ENCODE measurements around the gene EFTUD2. TPM values are rescaled to one million over a fixed set of nuclear protein-coding genes. Genes with fewer than 3 reads are reported as not detected.
A peak's percentile ranks its signal among the peaks of the same experiment; 100 is the strongest.

EFTUD2 gene
- total RNA-seq, 1 donor from 2014 or later, result 79.3 TPM

GRCh38 chr17:44872131-44872768 is 27.0 kb downstream of the EFTUD2 start:
- peak overlapping the region; percentile 22 for H3K27ac ChIP-seq (ENCODE audit: low read depth, low read length)
- H3K9ac ChIP-seq (ENCODE audit: low read depth in 1 of 3, low read length in 3 of 3), result peak overlapping the region in 1 of 3 donors; percentile 9
- peaks cover 14 to 60% (median 46%) of the 10 kb centered on the region in 3 donors for H3K36me3 ChIP-seq (ENCODE audit: control insufficient read depth in 3 of 3, insufficient read depth in 3 of 3, low read length in 3 of 3)
- H3K4me3 ChIP-seq (ENCODE audit: low read length in 3 of 3), result no peak overlapping the region
- H3K27me3 ChIP-seq (ENCODE audit: control insufficient read depth in 3 of 3, insufficient read depth in 3 of 3, low read length in 3 of 3), result no peaks in the 10 kb centered on the region
- H3K9me3 ChIP-seq (ENCODE audit: control insufficient read depth in 3 of 3, low read length in 3 of 3), result no peaks in the 10 kb centered on the region
- peaks cover 14 to 20% (median 14%) of the 10 kb centered on the region in 3 donors for H3K4me1 ChIP-seq (ENCODE audit: control insufficient read depth in 3 of 3, insufficient read depth in 3 of 3, low read length in 3 of 3)

GRCh38 chr17:44871556-44871955 is 27.7 kb downstream of the EFTUD2 start:
- Histone ChIP-seq H3K27me3 (ENCODE audit: control insufficient read depth in 3 of 3, insufficient read depth in 3 of 3, low read length in 3 of 3) (no peaks in the 10 kb centered on the region), H3K36me3 (ENCODE audit: control insufficient read depth in 3 of 3, insufficient read depth in 3 of 3, low read length in 3 of 3) (peaks cover 11 to 60% (median 49%) of the 10 kb centered on the region in 3 donors), H3K9ac (ENCODE audit: low read depth in 1 of 3, low read length in 3 of 3) (no peak overlapping the region), H3K27ac (ENCODE audit: low read depth, low read length) (no peak overlapping the region), H3K4me3 (ENCODE audit: low read length in 3 of 3) (no peak overlapping the region), H3K9me3 (ENCODE audit: control insufficient read depth in 3 of 3, low read length in 3 of 3) (no peaks in the 10 kb centered on the region), H3K4me1 (ENCODE audit: control insufficient read depth in 3 of 3, insufficient read depth in 3 of 3, low read length in 3 of 3) (peaks cover 14 to 20% (median 14%) of the 10 kb centered on the region in 3 donors)

GRCh38 chr17:44867841-44868240 is 31.4 kb downstream of the EFTUD2 start:
- Histone ChIP-seq H3K27ac (ENCODE audit: low read depth, low read length) (no peak overlapping the region), H3K36me3 (ENCODE audit: control insufficient read depth in 3 of 3, insufficient read depth in 3 of 3, low read length in 3 of 3) (peaks cover 26 to 69% (median 59%) of the 10 kb centered on the region in 3 donors)

GRCh38 chr17:44865931-44866330 is 33.3 kb downstream of the EFTUD2 start:
- H3K9me3 ChIP-seq (ENCODE audit: control insufficient read depth in 3 of 3, low read length in 3 of 3), result no peaks in the 10 kb centered on the region
- no peaks in the 10 kb centered on the region for H3K4me1 ChIP-seq (ENCODE audit: control insufficient read depth in 3 of 3, insufficient read depth in 3 of 3, low read length in 3 of 3)
- no peaks in the 10 kb centered on the region for H3K27me3 ChIP-seq (ENCODE audit: control insufficient read depth in 3 of 3, insufficient read depth in 3 of 3, low read length in 3 of 3)
- no peak overlapping the region for H3K27ac ChIP-seq (ENCODE audit: low read depth, low read length)
- H3K36me3 ChIP-seq (ENCODE audit: control insufficient read depth in 3 of 3, insufficient read depth in 3 of 3, low read length in 3 of 3), result peaks cover 31 to 73% (median 60%) of the 10 kb centered on the region in 3 donors
- H3K9ac ChIP-seq (ENCODE audit: low read depth in 1 of 3, low read length in 3 of 3), result no peak overlapping the region
- no peak overlapping the region for H3K4me3 ChIP-seq (ENCODE audit: low read length in 3 of 3)

More at GRCh38 chr17:44867841-44868240, 31.4 kb downstream of the EFTUD2 start:
- H3K9me3 ChIP-seq (ENCODE audit: control insufficient read depth in 3 of 3, low read length in 3 of 3), result no peaks in the 10 kb centered on the region
- no peak overlapping the region for H3K4me3 ChIP-seq (ENCODE audit: low read length in 3 of 3)
- peaks cover 13 to 14% (median 13%) of the 10 kb centered on the region in 3 donors for H3K4me1 ChIP-seq (ENCODE audit: control insufficient read depth in 3 of 3, insufficient read depth in 3 of 3, low read length in 3 of 3)
- no peak overlapping the region for H3K9ac ChIP-seq (ENCODE audit: low read depth in 1 of 3, low read length in 3 of 3)
- H3K27me3 ChIP-seq (ENCODE audit: control insufficient read depth in 3 of 3, insufficient read depth in 3 of 3, low read length in 3 of 3), result no peaks in the 10 kb centered on the region

GRCh38 chr17:44865231-44865660 is 34.0 kb downstream of the EFTUD2 start:
- H3K27ac ChIP-seq (ENCODE audit: low read depth, low read length), result no peak overlapping the region

GRCh38 chr17:44864831-44865230 is 34.4 kb downstream of the EFTUD2 start:
- Histone ChIP-seq H3K9ac (ENCODE audit: low read depth in 1 of 3, low read length in 3 of 3) (peak overlapping the region in 1 of 3 donors; percentile 16), H3K4me1 (ENCODE audit: control insufficient read depth in 3 of 3, insufficient read depth in 3 of 3, low read length in 3 of 3) (no peaks in the 10 kb centered on the region), H3K27me3 (ENCODE audit: control insufficient read depth in 3 of 3, insufficient read depth in 3 of 3, low read length in 3 of 3) (no peaks in the 10 kb centered on the region), H3K36me3 (ENCODE audit: control insufficient read depth in 3 of 3, insufficient read depth in 3 of 3, low read length in 3 of 3) (peaks cover 38 to 76% (median 66%) of the 10 kb centered on the region in 3 donors), H3K9me3 (ENCODE audit: control insufficient read depth in 3 of 3, low read length in 3 of 3) (no peaks in the 10 kb centered on the region), H3K4me3 (ENCODE audit: low read length in 3 of 3) (no peak overlapping the region), H3K27ac (ENCODE audit: low read depth, low read length) (no peak overlapping the region)

More at GRCh38 chr17:44865231-44865660, 34.0 kb downstream of the EFTUD2 start:
- Histone ChIP-seq H3K9me3 (ENCODE audit: control insufficient read depth in 3 of 3, low read length in 3 of 3) (no peaks in the 10 kb centered on the region), H3K27me3 (ENCODE audit: control insufficient read depth in 3 of 3, insufficient read depth in 3 of 3, low read length in 3 of 3) (no peaks in the 10 kb centered on the region), H3K9ac (ENCODE audit: low read depth in 1 of 3, low read length in 3 of 3) (no peak overlapping the region), H3K4me3 (ENCODE audit: low read length in 3 of 3) (no peak overlapping the region), H3K4me1 (ENCODE audit: control insufficient read depth in 3 of 3, insufficient read depth in 3 of 3, low read length in 3 of 3) (no peaks in the 10 kb centered on the region), H3K36me3 (ENCODE audit: control insufficient read depth in 3 of 3, insufficient read depth in 3 of 3, low read length in 3 of 3) (peaks cover 35 to 76% (median 62%) of the 10 kb centered on the region in 3 donors)

GRCh38 chr17:44863061-44863918 is 36.0 kb downstream of the EFTUD2 start:
- H3K9ac ChIP-seq (ENCODE audit: low read depth in 1 of 3, low read length in 3 of 3), result no peak overlapping the region
- H3K9me3 ChIP-seq (ENCODE audit: control insufficient read depth in 3 of 3, low read length in 3 of 3), result no peaks in the 10 kb centered on the region
- no peak overlapping the region for H3K27ac ChIP-seq (ENCODE audit: low read depth, low read length)
- H3K4me3 ChIP-seq (ENCODE audit: low read length in 3 of 3), result no peak overlapping the region
- H3K4me1 ChIP-seq (ENCODE audit: control insufficient read depth in 3 of 3, insufficient read depth in 3 of 3, low read length in 3 of 3), result no peaks in the 10 kb centered on the region
- H3K36me3 ChIP-seq (ENCODE audit: control insufficient read depth in 3 of 3, insufficient read depth in 3 of 3, low read length in 3 of 3), result peaks cover 51 to 78% (median 73%) of the 10 kb centered on the region in 3 donors
- no peaks in the 10 kb centered on the region for H3K27me3 ChIP-seq (ENCODE audit: control insufficient read depth in 3 of 3, insufficient read depth in 3 of 3, low read length in 3 of 3)

GRCh38 chr17:44862278-44862914 is 36.8 kb downstream of the EFTUD2 start:
- peaks cover 56 to 75% (median 72%) of the 10 kb centered on the region in 3 donors for H3K36me3 ChIP-seq (ENCODE audit: control insufficient read depth in 3 of 3, insufficient read depth in 3 of 3, low read length in 3 of 3)
- no peaks in the 10 kb centered on the region for H3K4me1 ChIP-seq (ENCODE audit: control insufficient read depth in 3 of 3, insufficient read depth in 3 of 3, low read length in 3 of 3)
- no peak overlapping the region for H3K9ac ChIP-seq (ENCODE audit: low read depth in 1 of 3, low read length in 3 of 3)
- no peaks in the 10 kb centered on the region for H3K9me3 ChIP-seq (ENCODE audit: control insufficient read depth in 3 of 3, low read length in 3 of 3)
- H3K27me3 ChIP-seq (ENCODE audit: control insufficient read depth in 3 of 3, insufficient read depth in 3 of 3, low read length in 3 of 3), result no peaks in the 10 kb centered on the region
- H3K4me3 ChIP-seq (ENCODE audit: low read length in 3 of 3), result no peak overlapping the region
- no peak overlapping the region for H3K27ac ChIP-seq (ENCODE audit: low read depth, low read length)

- Histone ChIP-seq H3K9ac (ENCODE audit: low read depth in 1 of 3, low read length in 3 of 3) (no peak overlapping the region), H3K27me3 (ENCODE audit: control insufficient read depth in 3 of 3, insufficient read depth in 3 of 3, low read length in 3 of 3) (no peaks in the 10 kb centered on the region), H3K4me3 (ENCODE audit: low read length in 3 of 3) (no peak overlapping the region), H3K9me3 (ENCODE audit: control insufficient read depth in 3 of 3, low read length in 3 of 3) (no peaks in the 10 kb centered on the region), H3K36me3 (ENCODE audit: control insufficient read depth in 3 of 3, insufficient read depth in 3 of 3, low read length in 3 of 3) (peaks cover 72 to 90% (median 77%) of the 10 kb centered on the region in 3 donors), H3K4me1 (ENCODE audit: control insufficient read depth in 3 of 3, insufficient read depth in 3 of 3, low read length in 3 of 3) (no peaks in the 10 kb centered on the region), H3K27ac (ENCODE audit: low read depth, low read length) (no peak overlapping the region)
These were observed 39.5 kb downstream of the EFTUD2 start for GRCh38 chr17:44859701-44860100.

Data from skeletal muscle tissue (tissue), 4 donors.